GM12865 (cell line): ENCODE results near the gene SZT2.

Experiments used
- DNase-seq: peaks from one replicate; pipeline ENCODE4 v3.0.0; 2010; ENCODE audit warnings: low read depth
- H3K4me3 ChIP-seq: 2 replicates; pipeline ENCODE4 v1.5.1; 2011; ENCODE audit warnings: mild to moderate bottlenecking, low read depth, low read length, control low read depth
- CTCF ChIP-seq: IDR thresholded peaks from 2 replicates; pipeline ENCODE4 v1.5.1; 2011; ENCODE audit warnings: low read length, control low read depth, low read depth, inconsistent platforms; ENCODE audit not compliant: insufficient read depth; ENCODE audit errors: missing control alignments

The SZT2 gene

GRCh38 chr1:43439781-43440180, 50.1 kb downstream of the SZT2 start:
- H3K4me3 ChIP-seq = no peak overlapping the region
- DNase-seq = no peak
- TF ChIP-seq CTCF = no peak

- DNase-seq = no peak
- no peak for TF ChIP-seq CTCF
- H3K4me3 ChIP-seq = no peak overlapping the region
Measured at GRCh38 chr1:43440358-43440757, 50.7 kb downstream of the SZT2 start.

- TF ChIP-seq CTCF = no peak
- no peak overlapping the region for H3K4me3 ChIP-seq
- no peak for DNase-seq
Measured at GRCh38 chr1:43441166-43441893, 51.6 kb downstream of the SZT2 start.

GRCh38 chr1:43441894-43442637, 52.4 kb downstream of the SZT2 start:
- no peak for TF ChIP-seq CTCF
- no peak overlapping the region for H3K4me3 ChIP-seq
- no peak for DNase-seq

GRCh38 chr1:43442756-43443155, 53.1 kb downstream of the SZT2 start:
- TF ChIP-seq CTCF = no peak

GRCh38 chr1:43443197-43443946, 53.7 kb downstream of the SZT2 start:
- no peak overlapping the region for H3K4me3 ChIP-seq
- TF ChIP-seq CTCF = no peak
- no peak for DNase-seq

More at GRCh38 chr1:43442756-43443155, 53.1 kb downstream of the SZT2 start:
- no peak overlapping the region for H3K4me3 ChIP-seq
- DNase-seq = no peak
